HCEC 1CT (cell line): Measurements from ENCODE around the gene ATF7IP.
A peak's percentile ranks its signal among the peaks of the same experiment; 100 is the strongest.

Experiments used
- DNase-seq: peaks from one replicate; pipeline ENCODE4 v3.0.0-alpha.2; 2017

The ATF7IP gene

DNA sequence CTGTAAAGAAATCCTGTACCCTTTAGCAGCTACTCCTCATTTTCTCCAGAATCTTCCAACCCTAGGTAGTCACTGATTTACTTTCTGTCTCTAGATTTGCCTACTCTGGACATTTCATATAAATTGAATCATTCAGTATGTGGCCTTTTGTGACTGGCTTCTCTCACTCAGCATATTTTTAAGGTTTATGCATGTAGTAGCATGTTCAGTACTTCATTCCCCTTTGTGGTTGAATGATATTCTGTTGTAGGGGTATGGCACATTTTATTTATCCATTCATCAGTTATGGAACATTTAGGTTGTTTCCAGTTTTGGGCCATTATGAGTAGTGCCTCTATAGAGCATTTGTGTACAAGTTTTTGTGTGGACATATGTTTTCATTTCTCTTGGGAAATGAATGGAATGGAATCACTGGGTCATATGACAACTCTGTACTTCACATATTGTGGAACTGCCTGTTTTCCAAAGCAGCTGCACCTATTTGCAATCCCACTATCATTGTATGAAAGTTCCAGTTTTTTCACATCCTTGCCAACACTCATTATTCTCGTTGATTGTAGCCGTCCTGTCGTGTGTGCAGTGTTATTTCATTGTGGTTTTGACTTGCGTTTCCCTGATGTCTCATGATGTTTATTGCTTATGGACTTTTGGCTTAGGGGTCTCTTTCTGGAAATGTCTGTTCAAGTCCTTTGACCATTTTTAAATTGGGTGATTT, 57.2 kb downstream of the ATF7IP start:
- DNase-seq, result no peak

DNA sequence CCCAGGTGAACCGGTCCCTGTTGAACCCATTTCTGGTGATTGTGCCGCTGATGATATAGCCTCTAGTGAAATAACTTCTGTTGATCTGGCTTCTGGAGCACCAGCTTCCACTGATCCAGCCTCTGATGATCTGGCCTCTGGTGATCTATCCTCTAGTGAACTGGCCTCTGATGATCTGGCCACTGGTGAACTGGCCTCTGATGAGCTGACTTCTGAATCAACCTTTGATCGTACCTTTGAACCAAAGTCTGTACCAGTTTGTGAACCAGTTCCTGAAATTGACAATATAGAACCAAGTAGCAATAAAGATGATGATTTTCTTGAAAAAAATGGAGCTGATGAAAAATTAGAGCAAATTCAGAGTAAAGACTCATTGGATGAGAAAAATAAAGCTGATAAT, 59.1 kb downstream of the ATF7IP start:
- no peak for DNase-seq

DNA sequence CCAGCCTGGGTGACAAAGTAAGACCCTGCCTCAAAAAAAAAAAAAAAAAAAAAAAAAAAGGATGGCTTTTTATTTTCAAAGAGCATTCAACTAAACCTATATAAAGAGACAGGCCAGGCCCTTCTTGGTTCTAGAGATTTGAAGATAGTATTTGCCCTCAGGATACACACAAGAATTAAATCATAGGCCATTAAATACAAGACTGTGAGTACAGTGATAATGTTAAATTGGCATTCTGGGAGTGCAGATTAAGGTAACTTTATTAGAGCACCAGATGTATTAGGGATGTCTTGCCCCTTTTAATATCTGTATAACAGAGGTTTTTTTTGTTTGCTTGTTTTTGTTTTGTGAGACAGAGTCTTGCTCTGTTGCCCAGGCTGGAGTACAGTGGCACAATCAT, 61.3 kb downstream of the ATF7IP start:
- DNase-seq, result no peak

DNA sequence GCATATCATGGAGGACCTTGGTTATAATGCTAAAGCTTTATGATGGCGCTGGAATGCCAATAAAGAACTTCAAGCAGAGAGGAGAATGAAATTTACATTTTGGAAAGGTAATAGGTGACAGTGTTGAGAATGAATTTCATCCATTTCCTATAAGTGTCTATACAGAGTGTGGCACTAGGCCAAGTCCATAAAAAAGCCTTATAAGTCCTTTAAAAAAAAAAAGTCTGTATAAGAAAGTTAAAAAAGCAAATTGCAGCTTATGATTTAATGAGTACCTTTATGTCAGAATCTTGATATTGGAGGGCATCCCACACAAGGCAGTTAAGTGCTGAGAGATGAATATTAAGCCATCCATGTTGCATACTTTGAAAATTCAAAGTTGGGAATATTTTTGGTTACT, 62.4 kb downstream of the ATF7IP start:
- no peak for DNase-seq

DNA sequence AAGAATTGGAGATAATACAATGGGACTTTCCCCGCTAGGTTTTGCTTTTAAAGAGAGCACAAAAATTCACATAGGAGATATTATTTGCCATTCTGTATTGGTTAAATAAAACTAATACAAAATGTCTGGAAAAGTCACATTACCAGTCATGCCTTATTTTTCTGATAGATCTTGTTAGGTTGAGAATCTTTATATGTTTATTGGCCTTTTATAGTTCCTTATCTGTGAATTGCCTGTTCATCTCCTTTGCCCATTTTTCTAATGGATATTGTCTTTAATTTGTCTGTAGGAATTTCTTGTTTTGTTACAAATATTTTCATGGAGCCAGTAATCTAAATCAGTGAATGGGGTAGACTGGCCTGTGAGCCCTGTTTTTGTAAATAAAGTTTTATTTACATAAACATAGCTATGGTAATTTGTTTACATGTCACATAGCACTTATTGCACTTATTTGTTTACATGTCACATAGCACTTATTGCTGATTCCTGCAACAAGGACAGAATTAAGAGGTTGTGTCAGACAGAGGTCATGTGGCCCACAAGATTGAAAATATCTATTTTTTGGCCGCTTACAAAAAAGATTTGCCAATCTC, 65.0 kb downstream of the ATF7IP start:
- no peak for DNase-seq

DNA sequence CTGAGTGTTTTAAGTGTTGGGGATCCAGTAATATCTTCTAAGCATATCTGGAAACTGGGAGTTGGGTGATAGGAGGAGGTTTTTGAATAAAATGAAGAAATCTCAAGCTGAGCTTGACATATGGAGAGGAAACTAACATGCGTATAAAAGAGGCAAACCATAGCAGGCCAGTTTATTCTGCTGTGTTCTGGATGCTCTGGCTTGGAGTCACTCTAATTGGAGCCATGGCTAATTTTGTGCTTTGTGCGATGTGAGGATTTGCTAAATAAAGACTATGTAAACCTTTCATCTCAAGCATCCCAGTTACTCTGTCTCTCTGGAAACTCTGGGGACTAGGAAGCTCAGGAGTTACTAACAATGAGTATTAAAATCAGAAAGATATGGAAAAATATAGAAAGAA, 66.5 kb downstream of the ATF7IP start:
- DNase-seq, result no peak

DNA sequence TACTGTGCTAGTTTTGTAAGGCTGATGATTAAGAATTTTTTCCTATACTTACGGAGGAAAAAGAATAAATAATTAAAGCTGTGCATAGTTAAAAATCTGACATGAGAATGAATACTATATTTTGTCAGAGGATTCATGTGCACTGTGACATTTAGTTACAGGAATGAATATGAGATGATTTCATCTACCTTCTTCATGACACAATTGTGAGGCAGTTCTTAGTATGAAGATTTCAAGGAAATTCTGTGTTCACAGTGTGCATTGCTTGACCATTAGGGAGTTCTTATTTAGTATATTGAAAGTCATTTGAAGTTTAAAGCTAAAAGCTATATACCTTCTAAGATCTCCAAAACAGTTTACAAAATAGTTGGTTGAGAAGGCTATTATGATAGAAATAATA, 70.1 kb downstream of the ATF7IP start:
- no peak for DNase-seq

DNA sequence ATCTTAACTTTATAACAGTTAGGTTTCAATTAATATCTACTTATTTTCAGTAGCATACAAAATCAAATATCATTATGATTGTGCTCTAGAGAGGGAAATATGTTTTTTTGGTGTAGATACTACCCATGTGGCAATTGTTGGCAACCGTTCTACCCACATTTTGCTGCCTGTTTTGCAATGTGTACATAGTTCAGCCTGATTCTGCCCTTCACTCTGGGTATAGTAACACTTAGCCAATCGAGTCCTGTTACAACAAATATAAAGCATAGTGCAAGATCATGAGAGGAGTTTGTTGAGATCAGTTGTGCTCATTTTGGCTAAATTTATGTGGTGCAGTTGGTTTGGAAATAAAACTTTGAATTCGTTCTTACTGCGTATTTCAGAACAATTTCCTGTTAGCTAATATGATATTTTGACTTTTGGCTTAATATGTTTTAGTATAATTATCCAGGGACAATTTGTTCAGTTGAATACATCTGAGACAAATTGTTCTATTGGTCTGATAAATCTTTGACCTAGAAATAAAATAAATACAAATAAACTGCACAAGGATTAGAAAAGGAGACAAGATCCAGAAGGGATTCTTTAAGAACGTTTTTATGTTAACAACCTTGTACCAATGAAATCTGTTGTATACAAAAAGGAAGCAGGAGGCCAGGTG, 76.9 kb downstream of the ATF7IP start:
- no peak for DNase-seq

DNA sequence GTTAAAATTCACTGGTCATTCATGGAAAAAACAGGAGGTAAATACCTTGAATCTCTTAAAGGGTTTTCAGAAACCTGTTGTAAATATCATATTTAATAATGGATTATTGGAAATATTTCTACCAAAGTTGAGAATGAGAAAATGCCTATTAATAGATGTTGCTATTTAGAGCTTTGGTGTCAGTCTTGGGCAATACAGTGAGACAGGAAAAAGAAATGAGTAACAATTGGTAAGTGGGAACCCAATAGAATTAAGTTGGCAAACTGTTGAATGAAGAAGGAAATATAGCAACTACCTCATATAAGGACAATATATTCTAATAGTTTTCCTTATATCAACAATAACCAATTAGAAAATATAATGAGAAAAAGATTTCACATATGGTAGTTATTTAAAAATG, 78.0 kb downstream of the ATF7IP start:
- DNase-seq, result peak; percentile 32

DNA sequence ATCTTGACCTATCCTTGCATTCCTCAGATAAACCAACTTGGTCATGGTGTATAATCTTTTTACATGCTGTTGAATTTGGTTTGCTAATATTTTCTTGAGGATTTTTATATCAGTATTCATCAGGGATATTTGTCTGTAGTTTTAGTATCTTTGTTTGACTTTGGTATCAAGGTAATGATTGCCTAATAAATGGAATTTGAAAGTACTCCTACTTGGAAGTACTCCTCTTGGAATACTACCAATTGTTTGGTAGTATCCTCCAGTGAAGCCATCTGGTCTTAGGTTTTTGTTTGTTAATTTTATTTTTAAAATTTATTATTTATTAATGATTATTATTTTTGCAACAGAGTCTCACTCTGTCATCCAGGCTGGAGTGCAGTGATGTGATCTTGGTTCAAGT, 85.0 kb downstream of the ATF7IP start:
- no peak for DNase-seq

DNA sequence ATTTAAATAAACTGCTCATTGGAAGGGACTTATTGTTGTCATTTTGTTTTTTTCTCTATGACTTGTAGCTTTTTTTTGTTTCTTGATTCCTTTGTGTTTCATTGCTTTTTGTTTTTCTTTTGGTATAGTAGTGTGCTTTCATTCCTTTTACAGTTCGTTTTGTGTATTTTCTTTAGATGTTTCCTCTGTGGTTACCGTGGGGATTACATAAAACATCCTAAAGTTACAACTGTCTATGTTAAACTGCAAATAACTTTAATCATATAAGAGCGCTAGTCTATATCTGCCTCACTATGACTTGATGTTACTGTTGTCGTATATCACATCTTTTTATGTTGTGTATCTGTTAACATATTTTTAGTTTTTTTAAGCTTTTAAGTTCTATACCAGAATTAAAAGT, 86.9 kb downstream of the ATF7IP start:
- DNase-seq, result no peak

DNA sequence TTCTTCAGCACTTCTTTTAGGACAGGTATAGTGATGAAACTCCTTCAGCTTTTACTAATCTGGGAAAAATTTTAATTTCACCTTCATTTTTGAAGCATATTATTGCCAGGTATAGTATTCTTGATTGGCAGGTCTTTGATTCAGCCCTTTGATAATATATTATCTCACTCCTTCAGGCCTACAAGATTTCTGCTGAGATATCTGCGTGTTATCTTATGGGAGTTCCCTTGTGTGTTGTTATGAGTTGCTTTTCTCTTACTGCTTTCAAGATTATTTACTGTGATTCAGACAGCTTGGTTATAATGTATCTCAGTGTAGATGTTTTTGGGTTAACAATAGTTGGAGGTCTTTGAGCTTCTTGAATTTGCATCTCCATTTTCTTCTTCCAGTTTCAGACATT, 87.4 kb downstream of the ATF7IP start:
- DNase-seq, result no peak

DNA sequence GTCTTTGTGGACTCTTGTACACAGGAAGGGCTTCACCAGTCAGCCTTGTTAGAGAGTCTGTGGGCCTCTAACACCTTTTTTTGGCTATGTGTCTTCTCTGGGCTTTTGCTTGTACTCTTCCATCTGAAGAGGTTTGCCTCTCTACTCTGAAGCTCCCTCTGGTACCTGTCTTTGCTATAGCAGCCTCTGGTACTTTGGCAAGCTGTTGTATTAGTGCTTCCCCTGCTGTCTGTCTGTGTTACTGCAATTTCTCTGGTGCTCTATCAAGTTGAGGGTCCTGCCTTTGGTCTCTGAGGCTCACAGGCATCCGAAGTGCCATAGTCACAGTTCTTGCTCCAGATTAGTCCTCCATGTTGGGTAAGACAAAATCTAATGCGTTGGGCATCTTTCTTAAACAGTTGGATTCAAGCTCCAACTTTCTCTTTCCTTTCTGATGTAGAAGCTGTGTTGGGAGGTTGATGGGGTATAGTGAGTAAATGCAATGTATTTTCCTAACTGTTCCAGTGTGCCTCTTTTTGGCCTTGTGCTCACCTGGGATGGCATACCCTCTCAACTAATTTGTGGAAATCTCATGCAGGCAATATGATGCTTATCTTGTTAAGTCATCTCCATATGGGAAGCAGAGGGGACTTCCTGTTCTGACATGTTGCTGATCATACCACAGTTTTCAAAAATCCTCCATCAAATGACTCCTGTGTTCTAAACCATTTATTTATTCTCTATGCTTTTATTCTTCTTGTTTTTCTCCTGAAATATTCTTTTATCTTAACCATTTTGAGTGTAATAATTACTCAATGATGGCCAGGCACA, 88.8 kb downstream of the ATF7IP start:
- DNase-seq, result peak; percentile 61

DNA sequence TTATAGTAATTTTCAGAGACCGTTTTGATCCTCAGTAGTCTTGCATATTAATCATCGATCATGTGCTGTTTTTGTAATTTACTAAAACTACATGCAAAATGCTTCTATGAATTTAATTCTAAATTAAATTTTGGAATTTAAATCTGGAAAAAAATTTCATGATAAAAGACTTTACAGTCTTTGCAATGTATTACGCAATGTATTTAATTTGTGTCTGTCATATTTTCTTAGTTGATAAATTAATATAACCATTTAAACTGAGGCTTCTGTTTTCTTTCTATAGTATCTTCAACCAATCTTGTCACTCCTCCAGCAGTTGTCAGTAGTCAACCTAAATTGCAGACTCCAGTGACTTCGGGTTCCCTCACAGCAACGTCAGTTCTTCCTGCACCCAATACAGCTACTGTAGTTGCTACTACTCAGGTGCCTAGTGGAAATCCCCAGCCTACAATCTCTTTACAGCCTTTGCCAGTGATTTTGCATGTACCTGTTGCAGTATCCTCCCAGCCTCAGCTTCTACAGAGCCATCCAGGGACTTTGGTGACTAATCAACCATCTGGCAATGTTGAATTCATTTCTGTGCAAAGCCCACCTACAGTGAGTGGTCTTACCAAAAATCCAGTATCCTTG, 94.8 kb downstream of the ATF7IP start:
- DNase-seq, result no peak

DNA sequence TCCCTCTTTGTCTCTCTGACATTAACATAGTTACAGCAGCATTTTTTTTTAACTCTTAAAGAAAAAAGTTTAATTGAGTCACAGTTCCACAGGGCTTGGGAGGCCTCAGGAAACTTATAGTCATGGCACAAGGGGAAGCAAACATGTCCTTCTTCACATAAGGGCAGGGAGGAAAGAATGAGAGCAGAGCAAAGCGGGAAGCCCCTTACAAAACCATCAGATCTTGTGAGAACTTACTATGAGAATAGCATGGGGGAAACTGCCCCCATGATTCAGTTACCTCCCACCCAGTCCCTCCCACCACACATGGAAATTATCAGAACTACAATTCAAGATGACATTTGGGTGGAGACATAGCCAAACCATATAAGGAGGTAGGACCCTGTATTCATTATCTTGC, 106.0 kb downstream of the ATF7IP start:
- DNase-seq, result no peak

DNA sequence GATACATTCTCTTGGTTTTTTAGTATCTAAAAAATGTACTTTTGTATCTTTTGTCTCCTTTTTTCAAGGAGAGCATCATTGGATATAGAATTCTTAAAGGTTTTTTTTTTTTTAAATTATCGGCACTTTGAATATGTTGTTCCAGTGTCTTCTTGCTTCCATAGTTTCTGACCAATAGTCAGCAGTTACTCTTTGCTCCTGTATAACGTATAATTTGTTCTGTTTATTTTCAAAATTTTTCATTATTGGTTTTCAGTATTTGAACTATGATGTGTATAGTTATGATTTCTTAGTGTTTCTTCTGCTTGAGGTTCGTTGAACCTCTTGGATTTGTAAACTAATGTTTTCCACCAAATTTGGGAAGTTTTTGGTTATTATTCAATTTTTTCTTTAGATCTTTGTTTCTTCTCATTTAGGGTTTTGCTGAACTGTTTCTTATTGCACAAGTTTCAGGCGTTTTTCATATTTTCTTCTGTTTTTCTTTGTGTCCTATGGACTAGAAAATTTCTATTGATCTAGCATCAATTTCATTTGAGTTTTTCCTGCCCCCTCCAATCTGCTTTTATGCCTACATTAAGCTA, 108.3 kb downstream of the ATF7IP start:
- DNase-seq, result peak; percentile 33

DNA sequence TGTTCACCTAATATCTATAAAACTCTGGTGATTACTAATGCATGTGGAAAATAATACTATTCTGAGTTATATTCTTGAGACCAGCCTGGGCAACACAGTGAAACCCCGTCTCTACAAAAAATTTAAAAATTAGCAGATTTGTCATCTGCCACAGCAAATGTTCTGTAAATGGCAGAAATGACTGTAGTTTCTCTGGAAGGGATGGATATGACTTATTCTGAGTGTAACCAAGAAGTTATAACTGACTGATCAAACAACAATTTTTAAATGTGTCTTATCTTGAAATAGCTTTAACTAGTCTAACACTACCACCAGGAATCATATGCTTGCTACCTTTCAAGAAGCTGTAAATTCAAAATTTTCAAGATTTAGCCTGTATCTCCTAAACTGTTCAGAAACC, 113.5 kb downstream of the ATF7IP start:
- DNase-seq, result no peak

DNA sequence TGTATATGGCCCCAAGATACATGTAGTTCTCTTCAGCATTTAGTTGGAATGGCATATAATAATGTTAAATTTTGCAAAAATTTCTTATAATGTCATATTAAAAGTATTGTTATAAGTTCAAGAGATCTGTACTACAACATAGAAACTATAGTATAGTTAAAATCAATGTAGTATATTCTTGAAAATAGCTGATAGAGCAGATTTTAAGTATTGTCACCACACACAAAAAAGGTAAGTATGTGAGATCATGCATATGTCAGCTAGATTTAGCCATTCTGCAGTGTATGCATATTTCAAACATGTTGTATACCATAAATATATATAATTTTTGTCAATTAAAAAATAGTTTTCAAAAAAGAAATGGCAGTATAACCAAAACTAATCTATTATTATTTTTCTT, 115.7 kb downstream of the ATF7IP start:
- no peak for DNase-seq

DNA sequence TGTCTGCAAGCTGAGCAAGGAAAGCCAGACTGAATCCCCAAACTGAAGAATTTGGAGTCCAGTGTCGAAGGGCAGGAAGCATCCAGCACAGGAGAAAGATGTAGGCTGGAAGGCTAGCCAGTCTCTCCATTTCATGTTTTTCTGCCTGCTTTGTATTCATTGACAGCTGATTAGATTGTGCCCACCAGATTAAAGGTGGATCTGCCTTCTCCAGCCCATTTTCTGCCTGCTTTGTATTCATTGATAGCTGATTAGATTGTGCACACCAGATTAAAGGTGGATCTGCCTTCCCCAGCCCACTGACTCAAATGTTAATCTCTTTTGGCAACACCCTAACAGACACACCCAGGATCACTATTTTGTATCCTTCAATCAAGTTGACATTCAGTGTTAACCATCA, 116.9 kb downstream of the ATF7IP start:
- DNase-seq, result no peak

DNA sequence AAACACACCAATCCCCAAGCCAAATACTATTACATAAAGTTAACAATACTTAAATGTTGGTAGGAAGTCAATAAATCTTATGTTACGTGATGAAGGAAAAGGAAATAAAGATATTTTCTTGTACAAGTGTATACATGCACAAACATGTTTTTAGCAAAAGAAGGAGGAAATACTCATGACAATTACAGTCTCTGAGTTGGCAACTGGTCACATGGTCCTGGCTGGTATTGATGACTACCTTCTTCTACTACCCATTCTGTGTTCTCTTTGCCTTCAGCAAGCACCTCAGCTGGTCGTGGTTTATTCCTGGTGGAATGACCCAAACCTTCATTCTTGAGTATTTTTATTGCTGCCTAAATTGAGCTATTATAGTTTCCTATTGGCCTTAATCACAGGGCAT, 117.4 kb downstream of the ATF7IP start:
- DNase-seq, result no peak

DNA sequence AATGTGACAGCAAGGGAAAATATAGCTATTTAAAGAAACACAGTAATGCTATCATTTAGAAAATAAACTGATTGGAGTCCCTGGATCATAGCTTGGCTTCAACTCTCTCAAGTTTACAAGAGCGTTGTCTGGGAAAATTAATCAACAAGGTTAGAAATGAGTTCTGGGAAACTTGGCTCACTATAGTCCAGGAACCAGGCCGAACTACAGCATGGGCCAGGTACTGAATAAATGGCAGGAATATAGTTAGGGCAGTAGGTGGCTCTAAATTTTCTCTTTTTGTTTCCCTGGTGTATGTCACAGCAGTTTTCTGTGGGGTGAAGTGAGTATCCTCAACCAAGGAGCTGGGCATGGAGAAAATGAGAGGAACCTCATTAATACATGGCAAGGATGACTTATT, 129.8 kb downstream of the ATF7IP start:
- no peak for DNase-seq

DNA sequence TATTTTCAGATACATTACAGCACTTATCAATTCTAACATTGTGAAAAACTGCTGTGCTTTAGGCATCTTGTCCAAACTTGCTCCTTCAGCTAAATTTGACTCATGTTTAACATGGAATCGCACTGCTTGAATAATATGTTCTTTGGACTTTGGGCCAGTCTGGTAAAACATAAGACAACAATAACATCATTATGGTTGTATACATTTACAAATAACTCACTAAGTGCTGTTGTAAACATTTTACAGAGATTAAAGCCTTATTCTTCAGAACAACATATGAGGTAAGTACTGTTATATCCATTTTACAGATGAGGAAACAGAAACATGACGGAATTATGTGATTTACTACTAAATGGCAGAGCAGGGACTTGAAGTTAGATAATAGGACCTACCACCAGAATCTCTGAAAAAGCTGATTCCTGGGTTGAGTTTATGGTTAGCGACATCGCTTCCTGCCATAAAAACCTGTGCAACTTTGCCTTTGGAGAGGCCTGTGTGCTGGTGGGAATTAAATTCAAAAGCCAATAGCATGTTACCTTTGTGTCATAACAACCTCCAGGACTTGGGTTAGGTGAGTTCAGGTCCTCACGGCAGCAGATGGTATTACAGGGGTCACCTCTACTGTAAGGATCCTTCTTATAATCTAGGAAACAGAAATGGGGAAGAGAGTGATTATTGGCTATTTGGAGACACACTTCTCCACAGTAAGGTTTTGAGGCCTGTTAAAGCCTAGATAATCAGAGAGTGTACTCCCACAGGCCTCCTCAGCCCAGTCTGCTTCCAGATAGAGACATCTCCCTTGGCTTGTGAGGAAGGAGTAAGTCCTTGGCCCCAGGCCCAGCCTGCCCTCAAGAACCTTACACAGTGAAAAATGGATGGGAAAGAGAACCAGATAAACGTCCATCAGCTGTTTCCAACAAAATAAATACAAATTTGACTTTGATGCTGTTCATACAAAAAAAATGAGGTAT, 140.4 kb downstream of the ATF7IP start:
- no peak for DNase-seq
